Gastroesophageal sphincter (tissue), 4 donors: ENCODE results near the gene UBE2E2. TPM values are rescaled to one million over a fixed set of nuclear protein-coding genes. Genes with fewer than 3 reads are reported as not detected.

Source experiments
- ATAC-seq: fragments of 150-250 bp; one replicate; pipeline ENCODE4 v1.9.1; 2016; ENCODE audit warnings: mild to moderate bottlenecking, moderate library complexity
- H3K27ac ChIP-seq, 4 donors: fragments of 200-600 bp; sonication (generic) in 3 of 4; 1 replicate in 3 of 4; 2 replicates in 1 of 4; pipeline ENCODE4 v1.5.1; 2016 to 2019
- H3K27me3 ChIP-seq: fragments of 200-600 bp; sonication (generic); one replicate; pipeline ENCODE4 v1.5.1; 2019
- H3K36me3 ChIP-seq, 2 donors: fragments of 200-600 bp; sonication (generic); one replicate each; pipeline ENCODE4 v1.5.1; 2019; ENCODE audit warnings: control low read depth in 1 of 2
- H3K4me1 ChIP-seq, 3 donors: fragments of 200-600 bp; sonication (generic); 1 replicate in 2 of 3; 2 replicates in 1 of 3; pipeline ENCODE4 v1.5.1; 2016 to 2019; ENCODE audit warnings: control low read depth in 2 of 3
- H3K4me3 ChIP-seq, 2 donors: fragments of 200-600 bp; sonication (generic); one replicate each; pipeline ENCODE4 v1.5.1; 2019; ENCODE audit warnings: mild to moderate bottlenecking in 1 of 2, moderate library complexity in 1 of 2
- H3K9me3 ChIP-seq, 3 donors: fragments of 200-600 bp; sonication (generic); one replicate each; pipeline ENCODE4 v1.5.1; 2017 to 2019; ENCODE audit warnings: control low read depth in 2 of 3
- EP300 ChIP-seq: sonication (generic); formaldehyde crosslinking; IDR thresholded peaks from one replicate; pipeline ENCODE4 v1.6.1; 2017; ENCODE audit warnings: antibody characterized with exemption, mild to moderate bottlenecking
- POLR2A ChIP-seq, 2 donors: fragments of 450-650 bp; IDR thresholded peaks; one replicate each; pipeline ENCODE4 v1.6.1; 2017; ENCODE audit warnings: antibody characterized with exemption in 2 of 2, mild to moderate bottlenecking in 2 of 2, moderate library complexity in 1 of 2
- POLR2AphosphoS5 ChIP-seq: sonication (generic); formaldehyde crosslinking; IDR thresholded peaks from one replicate; pipeline ENCODE4 v1.6.1; 2017; ENCODE audit warnings: antibody characterized with exemption
- WGBS, 2 donors: methylation state at CpG; one replicate each; pipeline ENCODE4 v1.1.5; 2018; ENCODE audit warnings: low coverage in 1 of 2; 5-methylcytosine and 5-hydroxymethylcytosine counted together
- total RNA-seq, 4 donors: library from RNA; depleted of rRNA; stranded (reverse); fragments of >200 nt; gene quantifications; one replicate each; pipeline ENCODE4 v1.1.0, GENCODE V29; 2016
- TF ChIP-seq, protein P1 (sequence below), 4 experiments: fragments of 200-600 bp in 2 of 4; fragments of 450-650 bp in 2 of 4; sonication (generic) in 1 of 4; IDR thresholded peaks; one replicate each; pipeline ENCODE4 v1.5.1; 2017 to 2019; ENCODE audit warnings: antibody characterized with exemption in 4 of 4, mild to moderate bottlenecking in 2 of 4, moderate library complexity in 2 of 4

UBE2E2 gene
- total RNA-seq, 4 donors from 2014 or later: 35.8 to 114 (median 70.2) TPM

DNA sequence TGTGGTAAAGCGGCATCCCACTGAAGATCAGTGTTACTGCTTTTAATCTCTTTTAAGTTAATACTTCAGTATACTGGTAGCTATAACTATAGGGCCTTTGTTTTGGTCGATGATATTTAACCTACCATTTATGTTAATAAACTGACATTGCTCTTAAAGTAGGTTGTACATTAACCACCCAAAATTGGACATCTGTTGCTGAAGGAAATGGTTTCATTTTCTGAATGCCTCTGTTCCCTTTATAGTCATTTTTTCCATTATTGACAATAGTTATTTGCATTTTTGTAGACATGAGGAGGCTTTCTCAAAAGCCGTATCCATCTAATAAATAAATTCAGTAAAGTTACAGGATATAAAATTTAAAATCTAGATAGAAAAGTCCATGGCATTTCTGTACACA is 350.2 kb downstream of the UBE2E2 start:
- no peaks in the 10 kb centered on the region for H3K4me1 ChIP-seq
- H3K27me3 ChIP-seq: no peaks in the 10 kb centered on the region
- ATAC-seq: no peak
- H3K4me3 ChIP-seq: no peak overlapping the region
- no peak overlapping the region for H3K27ac ChIP-seq
- 91 to 93% methylated on average over 3 of the region's 3 CpGs for WGBS, 2 donors
- H3K9me3 ChIP-seq: no peaks in the 10 kb centered on the region
- no peaks in the 10 kb centered on the region for H3K36me3 ChIP-seq
- TF ChIP-seq, protein P1, sequence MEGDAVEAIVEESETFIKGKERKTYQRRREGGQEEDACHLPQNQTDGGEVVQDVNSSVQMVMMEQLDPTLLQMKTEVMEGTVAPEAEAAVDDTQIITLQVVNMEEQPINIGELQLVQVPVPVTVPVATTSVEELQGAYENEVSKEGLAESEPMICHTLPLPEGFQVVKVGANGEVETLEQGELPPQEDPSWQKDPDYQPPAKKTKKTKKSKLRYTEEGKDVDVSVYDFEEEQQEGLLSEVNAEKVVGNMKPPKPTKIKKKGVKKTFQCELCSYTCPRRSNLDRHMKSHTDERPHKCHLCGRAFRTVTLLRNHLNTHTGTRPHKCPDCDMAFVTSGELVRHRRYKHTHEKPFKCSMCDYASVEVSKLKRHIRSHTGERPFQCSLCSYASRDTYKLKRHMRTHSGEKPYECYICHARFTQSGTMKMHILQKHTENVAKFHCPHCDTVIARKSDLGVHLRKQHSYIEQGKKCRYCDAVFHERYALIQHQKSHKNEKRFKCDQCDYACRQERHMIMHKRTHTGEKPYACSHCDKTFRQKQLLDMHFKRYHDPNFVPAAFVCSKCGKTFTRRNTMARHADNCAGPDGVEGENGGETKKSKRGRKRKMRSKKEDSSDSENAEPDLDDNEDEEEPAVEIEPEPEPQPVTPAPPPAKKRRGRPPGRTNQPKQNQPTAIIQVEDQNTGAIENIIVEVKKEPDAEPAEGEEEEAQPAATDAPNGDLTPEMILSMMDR (IDR thresholded peaks at IDR 0.05): no peak
- no peak for TF ChIP-seq POLR2A (IDR thresholded peaks at IDR 0.05)
- no peak for TF ChIP-seq EP300
- TF ChIP-seq POLR2AphosphoS5: no peak

DNA sequence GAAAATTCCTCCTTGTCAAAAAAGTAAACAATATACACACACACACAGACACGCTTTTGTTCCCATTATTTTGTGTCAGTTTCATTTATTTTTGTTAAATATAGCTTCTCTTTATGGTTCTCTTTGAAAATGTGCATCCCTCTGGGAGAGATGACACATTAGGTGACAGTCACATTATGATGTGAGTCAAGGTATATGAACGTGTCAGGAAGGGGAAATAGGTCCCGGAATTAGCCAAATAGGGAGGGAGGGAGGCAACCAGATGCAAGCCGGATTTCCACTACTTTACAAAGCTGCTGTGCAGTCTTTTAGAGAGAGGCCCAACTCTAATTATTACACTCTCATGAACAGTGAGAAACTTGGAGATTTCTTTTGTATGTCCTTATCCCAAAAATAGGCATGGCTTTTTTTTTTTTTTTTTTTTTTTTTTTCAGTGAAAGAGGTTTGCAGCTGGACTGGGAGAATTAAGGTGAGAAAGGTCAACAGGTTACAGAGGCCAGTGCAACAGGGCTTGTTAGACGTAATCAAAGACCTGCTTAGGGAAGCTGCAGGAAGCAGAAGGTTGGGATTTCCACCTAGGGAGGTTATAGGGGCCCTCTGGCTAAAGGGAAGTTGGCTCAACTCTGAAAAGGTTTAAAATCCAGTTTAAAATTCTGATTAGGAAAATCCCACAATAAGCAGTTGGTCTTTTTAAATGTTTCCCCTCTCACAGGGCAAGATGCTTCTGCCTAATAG is 362.1 kb downstream of the UBE2E2 start:
- no peak for ATAC-seq
- no peak overlapping the region for H3K4me3 ChIP-seq
- 74 to 88% methylated on average over 3 to 5 of the region's 5 CpGs for WGBS, 2 donors
- TF ChIP-seq, protein P1 (IDR thresholded peaks at IDR 0.05): no peak
- TF ChIP-seq EP300 (no peak), POLR2AphosphoS5 (no peak), POLR2A (IDR thresholded peaks at IDR 0.05) (no peak)
- H3K36me3 ChIP-seq: no peaks in the 10 kb centered on the region
- H3K9me3 ChIP-seq: no peaks in the 10 kb centered on the region
- peaks cover 0 to 8% (median 4%) of the 10 kb centered on the region in 3 donors for H3K4me1 ChIP-seq
- no peaks in the 10 kb centered on the region for H3K27me3 ChIP-seq
- no peak overlapping the region for H3K27ac ChIP-seq

DNA sequence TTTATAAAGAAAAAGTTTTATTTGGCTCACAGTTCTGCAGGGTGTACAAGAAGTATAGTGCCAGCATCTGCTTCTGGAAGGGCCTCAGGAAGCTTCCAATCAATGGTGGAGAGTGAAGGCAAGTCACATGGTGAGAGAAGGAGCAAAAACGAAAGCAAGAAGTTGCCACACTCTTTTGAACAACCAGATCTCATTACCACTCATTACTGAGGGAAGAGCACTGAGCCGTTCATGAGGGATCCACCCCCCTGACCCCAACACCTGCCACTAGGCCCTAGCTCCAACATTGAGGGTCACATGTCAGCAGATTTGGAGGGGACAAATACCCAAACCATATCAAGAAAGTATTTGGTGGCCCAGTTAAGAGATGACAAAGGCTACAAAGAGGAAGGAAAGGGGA is 363.4 kb downstream of the UBE2E2 start:
- ATAC-seq: no peak
- Histone ChIP-seq H3K27me3 (no peaks in the 10 kb centered on the region), H3K27ac (no peak overlapping the region), H3K4me1 (peaks cover 0 to 8% (median 4%) of the 10 kb centered on the region in 3 donors), H3K36me3 (no peaks in the 10 kb centered on the region), H3K4me3 (no peak overlapping the region), H3K9me3 (no peaks in the 10 kb centered on the region)
- TF ChIP-seq, protein P1 (IDR thresholded peaks at IDR 0.05): no peak
- no peak for TF ChIP-seq POLR2AphosphoS5
- TF ChIP-seq POLR2A (IDR thresholded peaks at IDR 0.05): no peak
- no peak for TF ChIP-seq EP300
- WGBS, 2 donors: 60 to 73% methylated on average over 2 of the region's 2 CpGs

DNA sequence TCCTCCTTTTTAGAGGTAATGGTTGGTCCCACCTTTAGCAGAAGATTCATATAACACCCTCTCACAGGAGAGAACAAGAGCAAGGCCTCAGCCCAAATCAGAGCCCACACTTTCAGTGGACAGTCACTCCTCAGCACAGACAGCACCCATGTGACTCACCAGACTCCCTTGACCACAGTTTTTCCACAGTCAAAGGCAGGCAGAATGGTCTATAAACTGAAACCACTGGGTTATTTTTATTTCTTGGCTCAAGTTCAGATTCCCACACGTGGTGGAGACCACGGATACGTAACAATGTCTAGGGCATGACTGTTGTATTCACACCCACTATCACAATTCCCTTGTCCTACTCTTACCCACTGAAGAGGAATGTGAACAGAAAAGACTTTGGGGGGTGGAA is 364.8 kb downstream of the UBE2E2 start:
- peak; percentile 11 for TF ChIP-seq POLR2AphosphoS5
- no peak for TF ChIP-seq POLR2A (IDR thresholded peaks at IDR 0.05)
- Histone ChIP-seq H3K27ac (no peak overlapping the region), H3K9me3 (no peaks in the 10 kb centered on the region), H3K27me3 (no peaks in the 10 kb centered on the region), H3K36me3 (no peaks in the 10 kb centered on the region), H3K4me1 (peaks cover 0 to 8% (median 4%) of the 10 kb centered on the region in 3 donors), H3K4me3 (no peak overlapping the region)
- ATAC-seq: no peak
- 4 to 9% methylated on average over 3 of the region's 3 CpGs for WGBS, 2 donors

DNA sequence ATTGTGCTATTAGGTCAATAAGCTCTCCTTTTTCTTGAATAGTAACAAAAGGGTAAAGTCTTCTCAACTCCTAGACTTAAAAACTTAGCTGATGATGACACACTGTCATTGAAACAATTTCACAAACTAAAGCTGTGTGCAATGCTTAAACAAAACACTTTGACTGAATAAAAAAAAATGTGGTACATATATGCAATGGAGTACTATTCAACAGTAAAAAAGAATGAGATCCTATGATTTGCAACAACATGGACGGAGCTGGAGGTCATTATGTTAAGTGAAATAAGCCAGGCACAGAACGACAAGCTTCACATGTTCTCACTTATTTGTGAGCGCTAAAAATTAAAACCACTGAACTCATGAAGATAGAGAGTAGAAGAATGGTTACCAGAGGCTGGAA is 370.7 kb downstream of the UBE2E2 start:
- H3K9me3 ChIP-seq: no peaks in the 10 kb centered on the region
- no peak overlapping the region for H3K27ac ChIP-seq
- H3K36me3 ChIP-seq: no peaks in the 10 kb centered on the region
- ATAC-seq: no peak
- no peak for TF ChIP-seq EP300
- no peak for TF ChIP-seq POLR2A (IDR thresholded peaks at IDR 0.05)
- TF ChIP-seq, protein P1 (IDR thresholded peaks at IDR 0.05): no peak
- no peak for TF ChIP-seq POLR2AphosphoS5
- no peaks in the 10 kb centered on the region for H3K27me3 ChIP-seq
- no peaks in the 10 kb centered on the region for H3K4me1 ChIP-seq
- WGBS, 2 donors: 90 to 92% methylated on average over 3 of the region's 3 CpGs
- no peak overlapping the region for H3K4me3 ChIP-seq
